IgD-negative memory B cell (primary cell): ENCODE data around the gene DSP. TPM values are rescaled to one million over a fixed set of nuclear protein-coding genes. Genes with fewer than 3 reads are reported as not detected.

ENCODE experiments used
- H3K27ac Mint-ChIP-seq, 3 donors: one replicate each; pipeline ENCODE4 v1.8.0; 2020 to 2022; ENCODE audit warnings: mild to moderate bottlenecking in 3 of 3, mixed read lengths in 3 of 3, moderate library complexity in 1 of 3
- H3K27me3 Mint-ChIP-seq: one replicate; pipeline ENCODE4 v1.8.0; 2021; ENCODE audit warnings: mixed read lengths
- H3K36me3 Mint-ChIP-seq: one replicate; pipeline ENCODE4 v1.8.0; 2020; ENCODE audit warnings: mild to moderate bottlenecking, mixed read lengths
- H3K4me1 Mint-ChIP-seq, 3 donors: one replicate each; pipeline ENCODE4 v1.8.0; 2020 to 2022; ENCODE audit warnings: mixed read lengths in 3 of 3, mild to moderate bottlenecking in 1 of 3
- H3K4me3 Mint-ChIP-seq, 4 donors: one replicate each; pipeline ENCODE4 v1.8.0; 2020 to 2022; ENCODE audit warnings: mild to moderate bottlenecking in 4 of 4, mixed read lengths in 4 of 4, moderate library complexity in 3 of 4
- H3K9me3 Mint-ChIP-seq, 3 donors: one replicate each; pipeline ENCODE4 v1.8.0; 2020 to 2021; ENCODE audit warnings: mixed read lengths in 3 of 3, mild to moderate bottlenecking in 1 of 3
- polyA plus RNA-seq: library from polyadenylated mRNA; unstranded; fragments of 300-500 nt; fragmentation: Illumina TruSeq; gene quantifications from one replicate; pipeline ENCODE4 v1.2.3, GENCODE V29; 2021

Gene DSP, protein sequence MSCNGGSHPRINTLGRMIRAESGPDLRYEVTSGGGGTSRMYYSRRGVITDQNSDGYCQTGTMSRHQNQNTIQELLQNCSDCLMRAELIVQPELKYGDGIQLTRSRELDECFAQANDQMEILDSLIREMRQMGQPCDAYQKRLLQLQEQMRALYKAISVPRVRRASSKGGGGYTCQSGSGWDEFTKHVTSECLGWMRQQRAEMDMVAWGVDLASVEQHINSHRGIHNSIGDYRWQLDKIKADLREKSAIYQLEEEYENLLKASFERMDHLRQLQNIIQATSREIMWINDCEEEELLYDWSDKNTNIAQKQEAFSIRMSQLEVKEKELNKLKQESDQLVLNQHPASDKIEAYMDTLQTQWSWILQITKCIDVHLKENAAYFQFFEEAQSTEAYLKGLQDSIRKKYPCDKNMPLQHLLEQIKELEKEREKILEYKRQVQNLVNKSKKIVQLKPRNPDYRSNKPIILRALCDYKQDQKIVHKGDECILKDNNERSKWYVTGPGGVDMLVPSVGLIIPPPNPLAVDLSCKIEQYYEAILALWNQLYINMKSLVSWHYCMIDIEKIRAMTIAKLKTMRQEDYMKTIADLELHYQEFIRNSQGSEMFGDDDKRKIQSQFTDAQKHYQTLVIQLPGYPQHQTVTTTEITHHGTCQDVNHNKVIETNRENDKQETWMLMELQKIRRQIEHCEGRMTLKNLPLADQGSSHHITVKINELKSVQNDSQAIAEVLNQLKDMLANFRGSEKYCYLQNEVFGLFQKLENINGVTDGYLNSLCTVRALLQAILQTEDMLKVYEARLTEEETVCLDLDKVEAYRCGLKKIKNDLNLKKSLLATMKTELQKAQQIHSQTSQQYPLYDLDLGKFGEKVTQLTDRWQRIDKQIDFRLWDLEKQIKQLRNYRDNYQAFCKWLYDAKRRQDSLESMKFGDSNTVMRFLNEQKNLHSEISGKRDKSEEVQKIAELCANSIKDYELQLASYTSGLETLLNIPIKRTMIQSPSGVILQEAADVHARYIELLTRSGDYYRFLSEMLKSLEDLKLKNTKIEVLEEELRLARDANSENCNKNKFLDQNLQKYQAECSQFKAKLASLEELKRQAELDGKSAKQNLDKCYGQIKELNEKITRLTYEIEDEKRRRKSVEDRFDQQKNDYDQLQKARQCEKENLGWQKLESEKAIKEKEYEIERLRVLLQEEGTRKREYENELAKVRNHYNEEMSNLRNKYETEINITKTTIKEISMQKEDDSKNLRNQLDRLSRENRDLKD (N-terminal part only)
- polyA plus RNA-seq, result 3.2 TPM

DNA sequence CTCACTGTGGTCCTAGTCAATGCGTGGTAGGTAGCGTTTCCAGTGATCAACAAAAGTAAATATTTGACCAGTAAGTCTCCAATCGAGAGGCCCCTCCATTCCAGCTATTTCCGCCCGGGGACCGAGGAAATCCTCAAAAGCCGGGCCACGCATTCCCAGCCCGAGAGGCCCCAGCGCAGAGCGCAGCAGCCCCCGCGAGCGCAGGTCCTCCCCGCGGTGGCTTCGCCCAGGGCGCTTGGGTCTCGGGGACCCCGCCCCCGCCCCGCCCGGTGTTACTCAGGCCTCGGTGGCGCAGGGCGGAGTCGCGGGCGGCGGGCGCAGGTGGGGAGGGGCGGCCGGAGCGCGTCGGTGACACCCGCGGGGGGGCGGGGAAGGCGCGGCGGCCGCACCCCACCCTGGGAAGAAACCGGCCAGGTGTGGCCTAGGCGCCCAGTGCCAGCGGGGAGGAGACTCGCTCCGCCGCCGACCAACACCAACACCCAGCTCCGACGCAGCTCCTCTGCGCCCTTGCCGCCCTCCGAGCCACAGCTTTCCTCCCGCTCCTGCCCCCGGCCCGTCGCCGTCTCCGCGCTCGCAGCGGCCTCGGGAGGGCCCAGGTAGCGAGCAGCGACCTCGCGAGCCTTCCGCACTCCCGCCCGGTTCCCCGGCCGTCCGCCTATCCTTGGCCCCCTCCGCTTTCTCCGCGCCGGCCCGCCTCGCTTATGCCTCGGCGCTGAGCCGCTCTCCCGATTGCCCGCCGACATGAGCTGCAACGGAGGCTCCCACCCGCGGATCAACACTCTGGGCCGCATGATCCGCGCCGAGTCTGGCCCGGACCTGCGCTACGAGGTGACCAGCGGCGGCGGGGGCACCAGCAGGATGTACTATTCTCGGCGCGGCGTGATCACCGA, at the start of gene DSP:
Gene DSP (plus strand): TSS at position 497 of the 890 bp plus-strand sequence. CDS start 245 bp downstream, at position 742.
- Mint-ChIP-seq H3K4me3 (peak within 1 kb of the TSS; percentile 82 to 94 (median 88)), H3K4me1 (peaks cover 5 to 10% (median 9%) of the 10 kb centered on the region in 3 donors), H3K9me3 (peaks cover 0 to 2% (median 0%) of the 10 kb centered on the region in 3 donors), H3K27ac (peak within 1 kb of the TSS in 2 of 3 donors; percentile 48 to 80), H3K27me3 (peaks cover 42% of the 10 kb centered on the region), H3K36me3 (no peaks in the 10 kb centered on the region)

DNA sequence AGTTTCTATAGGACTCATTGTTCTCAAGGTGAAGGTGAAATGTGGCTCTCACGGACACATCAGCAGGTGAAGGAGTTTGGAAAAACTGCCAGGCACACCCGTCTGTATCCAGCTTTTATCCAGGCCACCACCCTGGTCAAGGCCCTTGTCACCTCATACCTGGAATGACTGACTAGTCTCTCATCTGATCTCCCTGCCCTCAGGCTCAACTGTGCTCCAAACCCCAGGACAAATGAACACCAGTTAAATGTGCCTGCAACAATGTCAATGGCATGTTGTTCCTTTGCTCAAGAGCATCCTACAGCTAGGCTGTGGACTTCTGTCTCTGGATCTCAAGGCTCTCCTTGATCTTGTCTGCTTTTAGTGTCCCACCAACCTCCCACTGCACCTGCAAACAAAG, 47.6 kb upstream of the DSP start:
- Mint-ChIP-seq H3K27me3 (peaks cover 10% of the 10 kb centered on the region), H3K4me3 (no peak overlapping the region), H3K27ac (no peak overlapping the region), H3K4me1 (peaks cover 0 to 1% (median 0%) of the 10 kb centered on the region in 3 donors), H3K9me3 (peaks cover 0 to 3% (median 0%) of the 10 kb centered on the region in 3 donors), H3K36me3 (no peaks in the 10 kb centered on the region)

DNA sequence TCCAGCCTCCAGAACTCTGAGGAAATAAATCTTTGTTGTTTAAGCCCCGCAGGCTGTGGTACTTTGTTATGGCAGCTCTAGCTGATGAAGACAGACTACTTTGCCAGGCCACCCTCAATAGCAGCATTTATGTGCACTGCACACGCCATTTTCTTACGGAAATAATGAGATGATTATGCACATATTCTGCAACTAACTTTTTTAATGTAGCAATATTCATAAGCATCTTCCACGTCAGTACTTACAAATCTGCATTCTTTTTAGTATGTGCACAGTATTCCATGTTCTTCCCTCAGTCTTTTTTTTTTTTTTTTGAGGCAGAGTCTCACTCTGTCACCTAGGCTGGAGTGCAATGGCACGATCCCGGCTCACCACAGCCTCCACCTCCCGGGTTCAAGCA, 46.8 kb upstream of the DSP start:
- H3K4me3 Mint-ChIP-seq, result no peak overlapping the region
- H3K9me3 Mint-ChIP-seq, result peaks cover 0 to 3% (median 0%) of the 10 kb centered on the region in 3 donors
- no peak overlapping the region for H3K27ac Mint-ChIP-seq
- H3K27me3 Mint-ChIP-seq, result peaks cover 12% of the 10 kb centered on the region
- peaks cover 0 to 1% (median 0%) of the 10 kb centered on the region in 3 donors for H3K4me1 Mint-ChIP-seq
- no peaks in the 10 kb centered on the region for H3K36me3 Mint-ChIP-seq

DNA sequence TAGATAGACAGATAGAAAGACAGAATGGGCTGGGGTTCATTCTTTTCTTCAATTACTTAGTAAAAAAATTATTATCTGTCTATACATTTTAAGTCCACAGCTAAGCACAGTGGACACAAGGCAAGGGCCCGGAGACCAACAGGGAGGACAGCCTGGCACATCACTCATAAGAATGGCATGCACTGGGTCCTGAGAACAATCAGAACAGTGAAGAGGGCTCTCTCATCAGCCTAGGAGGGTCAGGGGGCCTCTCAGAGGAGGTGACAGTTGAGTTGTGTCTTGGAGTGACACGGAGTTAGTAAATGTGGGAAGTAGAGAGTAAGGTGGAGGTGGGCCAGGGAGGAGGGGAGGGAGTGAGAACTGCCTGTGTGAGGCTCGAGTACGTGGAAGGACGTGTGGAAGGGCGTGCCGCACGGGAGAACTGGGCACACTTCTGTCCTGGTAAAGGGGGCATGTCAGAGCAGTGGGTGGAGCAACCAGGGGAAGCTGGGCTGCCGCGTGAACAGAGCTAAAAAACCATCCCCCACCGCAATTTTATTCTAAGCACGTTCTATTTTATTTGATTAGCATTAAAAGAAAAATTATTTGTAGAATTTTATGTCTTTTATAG, 45.1 kb upstream of the DSP start:
- H3K4me1 Mint-ChIP-seq, result peaks cover 0 to 1% (median 0%) of the 10 kb centered on the region in 3 donors
- no peak overlapping the region for H3K27ac Mint-ChIP-seq
- no peaks in the 10 kb centered on the region for H3K36me3 Mint-ChIP-seq
- peaks cover 0 to 3% (median 0%) of the 10 kb centered on the region in 3 donors for H3K9me3 Mint-ChIP-seq
- peaks cover 19% of the 10 kb centered on the region for H3K27me3 Mint-ChIP-seq
- H3K4me3 Mint-ChIP-seq, result no peak overlapping the region

DNA sequence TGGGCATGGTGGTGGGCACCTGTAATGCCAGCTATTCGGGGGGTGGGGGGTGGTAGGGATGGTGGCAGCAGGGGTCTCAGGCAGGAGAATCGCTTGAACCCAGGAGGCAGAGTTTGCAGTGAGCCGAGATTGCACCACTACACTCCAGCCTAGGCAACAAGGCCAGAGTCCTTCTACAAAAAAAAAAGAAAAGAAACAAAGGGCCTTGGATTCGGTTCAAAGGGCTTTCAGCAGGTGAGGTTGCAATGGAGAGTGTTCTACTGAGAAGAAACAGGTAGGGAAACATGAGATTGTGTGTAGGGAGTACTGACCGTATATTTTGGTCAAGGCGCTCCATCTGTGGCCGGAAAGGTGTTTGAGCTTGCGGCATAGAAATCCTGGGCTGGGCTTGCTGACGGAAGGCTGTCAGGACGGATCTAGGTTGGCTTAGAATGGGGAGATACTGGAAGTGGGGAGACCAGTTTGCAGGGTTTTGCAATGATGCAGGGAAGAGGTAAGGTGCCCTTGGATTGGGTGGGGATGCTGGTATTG, 40.7 kb upstream of the DSP start:
- Mint-ChIP-seq H3K36me3 (no peaks in the 10 kb centered on the region), H3K27me3 (peaks cover 11% of the 10 kb centered on the region), H3K4me3 (no peak overlapping the region), H3K27ac (peak overlapping the region in 1 of 3 donors; percentile 14), H3K9me3 (no peaks in the 10 kb centered on the region), H3K4me1 (peaks cover 0 to 8% (median 7%) of the 10 kb centered on the region in 3 donors)

DNA sequence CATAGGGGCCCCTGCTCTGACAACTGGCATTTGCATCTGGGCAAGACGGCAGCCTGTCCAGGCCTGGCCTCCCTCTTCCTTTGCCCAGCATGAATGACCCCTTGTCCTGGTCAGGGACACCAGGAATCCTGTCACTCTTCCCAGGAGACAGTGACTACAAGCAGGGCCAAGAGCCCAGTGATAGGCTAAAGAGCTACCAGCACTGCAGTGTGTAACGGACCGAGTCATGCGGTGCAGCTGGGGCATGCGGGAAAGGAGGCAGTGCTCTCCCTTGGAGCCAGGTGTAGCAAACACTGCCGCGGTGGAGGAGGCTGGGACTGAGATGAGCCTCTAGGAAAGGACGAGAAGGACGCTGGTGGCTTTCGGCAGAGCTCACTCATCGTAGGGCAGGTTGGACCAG, 38.7 kb upstream of the DSP start:
- Mint-ChIP-seq H3K36me3 (no peaks in the 10 kb centered on the region), H3K27ac (no peak overlapping the region), H3K9me3 (no peaks in the 10 kb centered on the region), H3K27me3 (peaks cover 11% of the 10 kb centered on the region), H3K4me3 (no peak overlapping the region), H3K4me1 (peaks cover 0 to 9% (median 7%) of the 10 kb centered on the region in 3 donors)

DNA sequence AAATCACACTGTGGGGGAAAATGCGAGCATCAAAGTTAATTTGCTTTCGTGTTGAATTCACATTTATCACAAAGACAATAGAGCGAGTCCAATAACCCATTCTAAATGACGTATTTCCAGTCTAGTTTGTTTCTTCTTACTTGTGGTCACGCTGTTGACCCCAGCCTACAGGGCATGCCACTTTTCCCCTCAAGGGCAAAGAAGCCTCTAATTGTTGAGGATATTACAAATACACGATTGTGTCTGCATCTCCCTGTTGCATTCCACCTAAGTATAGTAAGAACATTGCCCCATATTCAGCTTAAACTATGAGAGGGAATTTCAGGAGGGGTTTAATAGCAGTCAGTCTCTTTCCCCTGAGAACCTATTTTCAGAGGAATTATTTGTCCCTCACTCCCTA, 37.4 kb upstream of the DSP start:
- Mint-ChIP-seq H3K27ac (no peak overlapping the region), H3K4me3 (no peak overlapping the region), H3K9me3 (no peaks in the 10 kb centered on the region), H3K27me3 (peaks cover 11% of the 10 kb centered on the region), H3K36me3 (no peaks in the 10 kb centered on the region), H3K4me1 (peaks cover 0 to 9% (median 7%) of the 10 kb centered on the region in 3 donors)

DNA sequence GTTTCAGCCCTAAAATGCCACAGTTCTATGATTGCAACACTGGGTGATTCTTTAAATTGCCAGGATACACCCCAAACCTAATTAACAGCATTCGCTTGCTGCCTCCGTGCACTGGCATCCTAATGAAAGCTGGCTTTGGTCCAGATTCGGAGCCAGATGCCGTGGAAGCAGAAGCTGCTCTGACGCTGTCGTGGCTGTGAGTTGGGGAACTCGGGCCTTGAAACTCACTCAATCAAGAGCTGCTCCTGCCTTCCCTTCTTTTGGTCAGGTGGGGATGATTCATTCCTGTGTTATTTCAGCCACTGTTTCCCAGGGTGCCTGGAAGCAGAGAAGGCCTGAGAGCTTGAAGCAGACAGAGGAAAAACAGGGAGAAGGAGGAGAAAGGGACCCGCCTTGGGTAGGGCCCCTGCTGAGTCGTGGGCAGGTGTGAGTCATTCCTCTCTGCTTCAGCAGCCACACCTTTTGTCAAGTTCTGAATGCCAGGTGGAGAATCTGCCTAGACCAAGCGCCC, 36.2 kb upstream of the DSP start:
- Mint-ChIP-seq H3K4me1 (peaks cover 0 to 9% (median 7%) of the 10 kb centered on the region in 3 donors), H3K9me3 (no peaks in the 10 kb centered on the region), H3K4me3 (no peak overlapping the region), H3K36me3 (no peaks in the 10 kb centered on the region), H3K27ac (peak overlapping the region in 1 of 3 donors; percentile 73), H3K27me3 (peaks cover 9% of the 10 kb centered on the region)

DNA sequence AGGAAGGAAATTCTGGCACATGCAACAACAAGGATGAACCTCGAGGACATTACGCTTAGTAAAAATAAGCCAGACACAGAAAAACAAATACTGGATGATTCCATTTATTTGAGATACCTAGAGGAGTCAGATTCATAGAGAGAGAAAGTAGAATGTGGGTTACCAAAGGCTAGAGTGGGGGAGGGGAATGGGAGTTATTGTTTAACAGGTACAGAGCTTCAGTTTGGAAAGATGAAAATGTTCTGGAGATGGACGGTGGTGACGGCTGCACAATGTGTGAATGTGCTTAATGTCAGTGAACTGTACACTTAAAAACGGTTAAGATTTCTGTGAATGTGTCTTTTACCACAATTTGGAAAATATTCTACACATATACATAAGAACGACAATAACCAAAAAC, 33.9 kb upstream of the DSP start:
- Mint-ChIP-seq H3K4me3 (no peak overlapping the region), H3K4me1 (peaks cover 0 to 9% (median 7%) of the 10 kb centered on the region in 3 donors), H3K27ac (no peak overlapping the region), H3K9me3 (no peaks in the 10 kb centered on the region), H3K27me3 (peaks cover 9% of the 10 kb centered on the region), H3K36me3 (no peaks in the 10 kb centered on the region)

DNA sequence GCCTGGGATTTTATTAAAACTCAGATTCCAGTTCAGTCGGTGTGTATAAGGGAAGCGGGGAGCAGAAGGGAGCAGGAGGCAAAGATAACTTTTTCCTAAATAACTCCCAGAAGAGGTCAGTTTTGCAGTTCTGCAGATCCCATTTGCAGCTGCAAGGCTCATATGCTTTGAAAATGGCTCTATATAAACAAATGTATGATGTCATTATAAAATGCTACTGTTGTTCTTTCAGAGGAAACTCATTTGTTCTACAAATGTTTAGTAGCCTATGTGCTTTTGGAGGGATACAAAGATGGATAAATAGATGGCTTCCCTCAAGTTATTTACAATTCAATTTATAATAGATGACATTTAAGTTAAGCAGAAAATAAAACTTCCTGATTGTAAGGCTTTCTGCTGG, 29.2 kb upstream of the DSP start:
- Mint-ChIP-seq H3K27ac (no peak overlapping the region), H3K4me1 (no peaks in the 10 kb centered on the region), H3K9me3 (no peaks in the 10 kb centered on the region), H3K36me3 (no peaks in the 10 kb centered on the region), H3K4me3 (no peak overlapping the region), H3K27me3 (peaks cover 9% of the 10 kb centered on the region)

DNA sequence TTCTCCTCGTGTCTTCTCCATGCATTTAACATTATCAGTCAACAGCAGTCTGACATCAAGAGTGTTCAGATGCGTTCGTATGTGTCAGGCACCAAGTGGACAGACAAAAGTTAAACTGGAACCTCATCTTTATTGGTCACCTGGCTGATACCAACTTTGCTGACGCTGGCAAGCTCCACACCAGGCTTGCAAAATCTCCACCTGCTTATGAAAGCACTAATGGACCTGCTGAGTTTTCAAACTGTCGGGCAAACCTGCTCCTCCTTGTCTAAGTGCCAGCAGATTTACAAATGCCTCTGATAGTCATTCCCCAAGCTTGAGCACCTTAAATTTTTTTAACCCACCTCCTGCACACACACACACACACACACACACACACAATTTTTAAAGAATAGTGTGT, 27.9 kb upstream of the DSP start:
- H3K9me3 Mint-ChIP-seq, result no peaks in the 10 kb centered on the region

DNA sequence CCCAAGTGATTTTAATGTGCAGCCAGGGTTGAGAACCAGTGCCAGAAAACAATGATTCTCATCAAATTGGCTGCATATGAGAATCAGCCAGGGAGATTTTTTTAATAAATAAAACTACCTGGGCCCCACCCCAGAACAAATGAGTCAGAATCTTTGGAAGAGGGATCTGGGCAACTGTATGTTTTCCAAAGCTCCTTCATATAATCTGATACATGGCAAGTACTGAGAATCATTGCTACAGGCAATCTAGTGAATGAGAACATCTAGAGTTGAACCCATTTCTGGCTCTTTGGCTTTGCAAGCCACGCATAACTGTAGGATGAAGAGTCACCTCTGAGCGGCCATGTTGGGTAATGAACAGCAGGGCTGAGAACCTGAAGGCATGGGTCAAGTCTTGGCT, 26.1 kb upstream of the DSP start:
- Mint-ChIP-seq H3K27me3 (peaks cover 9% of the 10 kb centered on the region), H3K4me3 (no peak overlapping the region)

More for the DNA sequence above, 27.9 kb upstream of the DSP start:
- H3K4me3 Mint-ChIP-seq, result no peak overlapping the region
- no peaks in the 10 kb centered on the region for H3K36me3 Mint-ChIP-seq
- H3K27me3 Mint-ChIP-seq, result peaks cover 9% of the 10 kb centered on the region
- no peak overlapping the region for H3K27ac Mint-ChIP-seq
- no peaks in the 10 kb centered on the region for H3K4me1 Mint-ChIP-seq

DNA sequence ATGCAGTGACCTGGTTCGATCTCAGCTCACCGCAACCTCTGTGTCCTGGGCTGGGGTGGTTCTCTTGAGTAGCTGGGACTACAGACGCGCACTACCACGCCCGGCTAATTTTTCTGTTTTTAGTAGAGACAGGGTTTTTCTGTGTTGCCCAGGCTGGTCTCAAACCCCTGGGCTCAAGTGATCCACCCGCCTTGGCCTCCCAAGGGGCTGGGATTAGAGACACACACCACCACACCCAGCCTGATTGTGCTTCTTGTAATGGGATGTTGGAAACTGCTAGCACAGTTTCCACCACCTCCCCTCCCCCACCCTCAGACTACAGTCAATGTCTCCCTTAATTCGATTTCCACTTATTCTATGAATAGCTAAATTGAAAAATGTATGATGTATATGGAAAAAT, 22.6 kb upstream of the DSP start:
- Mint-ChIP-seq H3K4me1 (peaks cover 3 to 7% (median 4%) of the 10 kb centered on the region in 3 donors), H3K27ac (no peak overlapping the region), H3K27me3 (peaks cover 13% of the 10 kb centered on the region), H3K36me3 (no peaks in the 10 kb centered on the region), H3K9me3 (peaks cover 0 to 2% (median 0%) of the 10 kb centered on the region in 3 donors), H3K4me3 (no peak overlapping the region)

More for the DNA sequence above, 26.1 kb upstream of the DSP start:
- H3K4me1 Mint-ChIP-seq, result no peaks in the 10 kb centered on the region
- no peaks in the 10 kb centered on the region for H3K36me3 Mint-ChIP-seq
- no peak overlapping the region for H3K27ac Mint-ChIP-seq
- no peaks in the 10 kb centered on the region for H3K9me3 Mint-ChIP-seq
